ENCODE measurements around the gene LRCH1. TPM values are rescaled to one million over a fixed set of nuclear protein-coding genes. Genes with fewer than 3 reads are reported as not detected.
A peak's percentile ranks its signal among the peaks of the same experiment; 100 is the strongest.

LRCH1 gene
- total and polyA plus RNA-seq, 4 donors: 2.6 to 6.6 (median 3.4) TPM

DNA sequence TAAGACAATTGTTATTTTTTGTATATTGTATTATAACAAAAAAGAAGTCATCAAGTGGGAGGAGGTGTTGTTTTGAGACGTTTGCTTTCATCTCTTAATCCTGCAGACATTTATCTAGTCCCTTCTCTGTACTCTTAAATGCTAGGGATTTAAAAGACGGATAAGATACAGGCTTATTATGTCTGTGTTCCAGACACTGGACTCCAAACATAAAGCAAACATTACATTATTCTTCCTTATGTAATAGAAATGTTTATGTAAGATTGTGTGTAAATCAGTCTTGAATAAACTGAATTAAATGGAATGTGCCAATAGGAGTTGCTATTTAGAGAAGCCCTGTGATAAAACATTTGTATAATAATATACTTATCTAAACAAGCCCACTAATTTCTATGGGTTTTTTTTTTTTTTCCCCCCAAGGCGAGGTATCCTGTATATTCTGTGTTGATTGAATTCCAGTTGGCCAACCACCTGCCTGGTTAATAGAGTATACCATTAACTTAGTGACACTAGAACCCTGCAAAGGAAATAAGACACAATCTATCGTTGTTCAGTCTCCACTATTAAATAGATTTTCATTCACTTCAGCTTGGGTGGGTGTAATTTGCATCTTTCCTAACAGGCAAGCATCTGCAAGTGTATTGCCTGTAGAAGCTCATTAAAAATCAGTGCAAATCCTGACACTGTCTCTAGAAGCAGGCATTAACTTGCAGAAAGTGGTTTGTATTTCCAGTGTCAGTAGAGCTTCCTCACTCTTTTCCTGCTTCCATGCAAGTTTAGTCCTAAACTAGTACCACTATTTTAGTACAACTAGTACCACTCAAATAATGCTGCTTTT, 69.0 kb downstream of the LRCH1 start:
- H3K9me3 ChIP-seq (ENCODE audit: control insufficient read depth in 4 of 4, low read length in 3 of 4): no peaks in the 10 kb centered on the region
- H3K4me1 ChIP-seq (ENCODE audit: control insufficient read depth in 4 of 4, insufficient read depth in 4 of 4, low read length in 3 of 4): peaks cover 5 to 32% (median 25%) of the 10 kb centered on the region in 4 donors

DNA sequence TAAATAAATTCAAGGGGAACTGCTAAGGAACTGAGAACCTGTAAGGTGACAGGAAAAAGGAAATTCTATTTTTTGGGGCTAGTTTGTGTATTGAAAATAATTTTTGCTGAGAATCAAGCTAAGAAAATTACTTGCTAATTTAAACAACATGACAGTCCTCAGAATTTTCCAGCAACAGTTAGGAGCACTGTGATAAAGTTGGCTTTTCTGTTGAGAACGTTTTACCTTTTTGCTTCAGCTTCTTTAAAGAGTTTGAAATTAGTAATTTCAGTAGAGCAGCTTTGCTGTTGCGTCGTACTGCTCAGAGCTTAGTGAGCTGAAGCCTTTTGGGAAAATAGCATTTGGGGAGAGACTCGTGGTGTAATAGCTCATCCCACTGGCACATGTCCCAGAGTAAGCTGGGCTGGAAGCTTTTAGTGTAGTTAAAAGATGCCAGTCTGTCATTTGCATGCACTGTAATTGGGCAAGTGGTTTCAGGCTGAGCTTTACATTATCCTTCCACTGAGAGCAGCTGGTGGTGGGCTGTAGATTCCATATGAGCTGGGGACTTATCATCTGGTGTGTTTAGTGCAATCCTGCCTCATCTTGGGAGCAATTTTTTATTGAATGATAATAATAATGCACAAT, 69.8 kb downstream of the LRCH1 start:
- WGBS: 20% methylated on average over 4 of the region's 4 CpGs
- Histone ChIP-seq H3K4me3 (ENCODE audit: low read depth in 1 of 3, low read length in 3 of 3) (no peak overlapping the region), H3K27ac (ENCODE audit: low read depth in 1 of 2, low read length in 2 of 2) (peak overlapping the region; percentile 57 to 73), H3K4me1 (ENCODE audit: control insufficient read depth in 4 of 4, insufficient read depth in 4 of 4, low read length in 3 of 4) (peaks cover 5 to 32% (median 25%) of the 10 kb centered on the region in 4 donors), H3K27me3 (ENCODE audit: control insufficient read depth in 4 of 4, insufficient read depth in 4 of 4, low read length in 3 of 4) (no peaks in the 10 kb centered on the region), H3K9ac (ENCODE audit: low read depth in 1 of 2, low read length in 2 of 2) (peak overlapping the region; percentile 32 to 52), H3K36me3 (ENCODE audit: control insufficient read depth in 4 of 4, insufficient read depth in 3 of 4, low read depth in 1 of 4, low read length in 3 of 4) (no peaks in the 10 kb centered on the region), H3K9me3 (ENCODE audit: control insufficient read depth in 4 of 4, low read length in 3 of 4) (no peaks in the 10 kb centered on the region)
- no peak for DNase-seq (ENCODE audit: low spot score)
- TF ChIP-seq NR2F2 (IDR thresholded peaks at IDR 0.05): no peak
- TF ChIP-seq ATF3 (IDR thresholded peaks at IDR 0.05): no peak
- TF ChIP-seq FOXA1 (IDR thresholded peaks at IDR 0.05): no peak
- TF ChIP-seq MAX (IDR thresholded peaks at IDR 0.05): no peak
- TF ChIP-seq HNF4G (IDR thresholded peaks at IDR 0.05): no peak
- peak in 1 of 2 donors; percentile 26 for TF ChIP-seq JUND (IDR thresholded peaks at IDR 0.05)
- TF ChIP-seq RXRA (IDR thresholded peaks at IDR 0.05): peak in 1 of 2 donors; percentile 22
- TF ChIP-seq ZBTB33 (IDR thresholded peaks at IDR 0.05): no peak
- TF ChIP-seq GABPA (IDR thresholded peaks at IDR 0.05 in 1 of 2, conservative IDR thresholded peaks at IDR 0.05 in 1 of 2): no peak
- peak; percentile 68 for TF ChIP-seq TAF1 (conservative IDR thresholded peaks at IDR 0.05)
- peak; percentile 29 for TF ChIP-seq SP1 (IDR thresholded peaks at IDR 0.05)
- peak; percentile 37 to 59 for TF ChIP-seq RAD21 (IDR thresholded peaks at IDR 0.05)
- TF ChIP-seq CTCF (IDR thresholded peaks at IDR 0.05; ENCODE audit: low read depth, low read length, missing input control): no peak
- no peak for TF ChIP-seq FOXA2 (IDR thresholded peaks at IDR 0.05)
- TF ChIP-seq HNF4A (conservative IDR thresholded peaks at IDR 0.05): peak in 1 of 2 donors; percentile 20

More for the DNA sequence above, 69.0 kb downstream of the LRCH1 start:
- WGBS: 21% methylated on average over 4 of the region's 4 CpGs
- Histone ChIP-seq H3K4me3 (ENCODE audit: low read depth in 1 of 3, low read length in 3 of 3) (no peak overlapping the region), H3K27me3 (ENCODE audit: control insufficient read depth in 4 of 4, insufficient read depth in 4 of 4, low read length in 3 of 4) (no peaks in the 10 kb centered on the region), H3K9ac (ENCODE audit: low read depth in 1 of 2, low read length in 2 of 2) (peak overlapping the region; percentile 32 to 52), H3K36me3 (ENCODE audit: control insufficient read depth in 4 of 4, insufficient read depth in 3 of 4, low read depth in 1 of 4, low read length in 3 of 4) (no peaks in the 10 kb centered on the region), H3K27ac (ENCODE audit: low read depth in 1 of 2, low read length in 2 of 2) (peak overlapping the region; percentile 57 to 73)
- no peak for DNase-seq (ENCODE audit: low spot score)
- TF ChIP-seq, protein P1, sequence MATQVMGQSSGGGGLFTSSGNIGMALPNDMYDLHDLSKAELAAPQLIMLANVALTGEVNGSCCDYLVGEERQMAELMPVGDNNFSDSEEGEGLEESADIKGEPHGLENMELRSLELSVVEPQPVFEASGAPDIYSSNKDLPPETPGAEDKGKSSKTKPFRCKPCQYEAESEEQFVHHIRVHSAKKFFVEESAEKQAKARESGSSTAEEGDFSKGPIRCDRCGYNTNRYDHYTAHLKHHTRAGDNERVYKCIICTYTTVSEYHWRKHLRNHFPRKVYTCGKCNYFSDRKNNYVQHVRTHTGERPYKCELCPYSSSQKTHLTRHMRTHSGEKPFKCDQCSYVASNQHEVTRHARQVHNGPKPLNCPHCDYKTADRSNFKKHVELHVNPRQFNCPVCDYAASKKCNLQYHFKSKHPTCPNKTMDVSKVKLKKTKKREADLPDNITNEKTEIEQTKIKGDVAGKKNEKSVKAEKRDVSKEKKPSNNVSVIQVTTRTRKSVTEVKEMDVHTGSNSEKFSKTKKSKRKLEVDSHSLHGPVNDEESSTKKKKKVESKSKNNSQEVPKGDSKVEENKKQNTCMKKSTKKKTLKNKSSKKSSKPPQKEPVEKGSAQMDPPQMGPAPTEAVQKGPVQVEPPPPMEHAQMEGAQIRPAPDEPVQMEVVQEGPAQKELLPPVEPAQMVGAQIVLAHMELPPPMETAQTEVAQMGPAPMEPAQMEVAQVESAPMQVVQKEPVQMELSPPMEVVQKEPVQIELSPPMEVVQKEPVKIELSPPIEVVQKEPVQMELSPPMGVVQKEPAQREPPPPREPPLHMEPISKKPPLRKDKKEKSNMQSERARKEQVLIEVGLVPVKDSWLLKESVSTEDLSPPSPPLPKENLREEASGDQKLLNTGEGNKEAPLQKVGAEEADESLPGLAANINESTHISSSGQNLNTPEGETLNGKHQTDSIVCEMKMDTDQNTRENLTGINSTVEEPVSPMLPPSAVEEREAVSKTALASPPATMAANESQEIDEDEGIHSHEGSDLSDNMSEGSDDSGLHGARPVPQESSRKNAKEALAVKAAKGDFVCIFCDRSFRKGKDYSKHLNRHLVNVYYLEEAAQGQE (IDR thresholded peaks at IDR 0.05): no peak
- TF ChIP-seq EGR1 (IDR thresholded peaks at IDR 0.05; ENCODE audit: low read depth in 2 of 2): no peak
- TF ChIP-seq RXRA (IDR thresholded peaks at IDR 0.05): no peak
- no peak for TF ChIP-seq ATF3 (IDR thresholded peaks at IDR 0.05)
